A549 (cell line): ENCODE data around the gene GPD2. TPM values are rescaled to one million over a fixed set of nuclear protein-coding genes. Genes with fewer than 3 reads are reported as not detected.
A peak's percentile ranks its signal among the peaks of the same experiment; 100 is the strongest.
"Not testable (repeated sequence)": the region's sequence is repeated elsewhere in the genome, so short reads cannot be mapped to it uniquely, and the experiment has no call there.

Experiments
- ATAC-seq, 2 experiments: fragments of 200-7000 bp in 1 of 2; fragments of >200 bp in 1 of 2; cut with Nextera tagmentation in 1 of 2; cut with Tn5 transposase in 1 of 2; 3 replicates each; pipeline versions ENCODE4 v1.8.0 to v1.9.1; 2018 to 2020; ENCODE audit warnings: mild to moderate bottlenecking in 1 of 2, moderate library complexity in 1 of 2
- CTCF ChIA-PET: fragments of 300-600 bp; sonication (Branson Sonifier 250); formaldehyde crosslinking; extraction: SDS; loops from one replicate; lab custom pipeline; 2021; ENCODE audit warnings: antibody characterized with exemption, inconsistent platforms; lab: Yijun Ruan, JAX
- POLR2A ChIA-PET: fragments of 350-600 bp; formaldehyde crosslinking; extraction: SDS; loops from one replicate; lab custom pipeline; 2021; ENCODE audit warnings: antibody characterized with exemption, inconsistent platforms; lab: Yijun Ruan, JAX
- DNase-seq, 2 experiments: peaks; one replicate each; pipeline versions ENCODE4 v3.0.0 to v3.0.0-alpha.2; 2011 to 2016; ENCODE audit warnings: low read depth in 1 of 2, low spot score in 1 of 2
- FAIRE-seq: peaks from 2 replicates; lab custom pipeline; 2011; peaks lifted over from hg19 to GRCh38; lab: Jason Lieb, UNC
- H3K27ac ChIP-seq, 2 experiments: fragments of >200 bp; sonication (Bioruptor Twin); formaldehyde crosslinking; 3 replicates each; pipeline ENCODE4 v1.5.1; 2016 to 2017
- H3K4me1 ChIP-seq: fragments of >200 bp; sonication (Bioruptor Twin); formaldehyde crosslinking; 3 replicates; pipeline ENCODE4 v1.6.1; 2016
- H3K4me2 ChIP-seq: fragments of >200 bp; sonication (Bioruptor Twin); formaldehyde crosslinking; 3 replicates; pipeline ENCODE4 v1.6.1; 2016
- H3K4me3 ChIP-seq: fragments of >200 bp; sonication (Bioruptor Twin); formaldehyde crosslinking; 3 replicates; pipeline ENCODE4 v1.5.1; 2016
- H3K9me3 ChIP-seq: fragments of >200 bp; sonication (Bioruptor Twin); formaldehyde crosslinking; 3 replicates; pipeline ENCODE4 v1.6.1; 2016
- CBX8 ChIP-seq: fragments of 200-600 bp; sonication (generic); IDR thresholded peaks from 2 replicates; pipeline ENCODE4 v1.6.1; 2016
- EHMT2 ChIP-seq: fragments of 200-600 bp; sonication (generic); IDR thresholded peaks from 2 replicates; pipeline ENCODE4 v1.6.1; 2016; ENCODE audit warnings: antibody characterized with exemption, low read depth, mild to moderate bottlenecking, moderate library complexity
- ELK1 ChIP-seq: fragments of 150-350 bp; IDR thresholded peaks from 2 replicates; pipeline ENCODE4 v1.6.1; 2014; ENCODE audit warnings: low read depth, mild to moderate bottlenecking, low read length
- FOSB ChIP-seq: fragments of 250-450 bp; sonication (Bioruptor Pico); IDR thresholded peaks from 2 replicates; pipeline ENCODE4 v1.5.0; 2020; ENCODE audit warnings: mild to moderate bottlenecking, moderate library complexity
- FOXS1 ChIP-seq: fragments of 250-450 bp; sonication (Bioruptor Pico); IDR thresholded peaks from 2 replicates; pipeline ENCODE4 v1.5.0; 2020; ENCODE audit warnings: mild to moderate bottlenecking, moderate library complexity
- HES2 ChIP-seq: fragments of >200 bp; sonication (Bioruptor Twin); formaldehyde crosslinking; IDR thresholded peaks from 2 replicates; pipeline ENCODE4 v1.6.1; 2016
- HEYL ChIP-seq: fragments of 250-450 bp; sonication (Bioruptor Pico); IDR thresholded peaks from 2 replicates; pipeline ENCODE4 v1.8.0; 2021; ENCODE audit warnings: mild to moderate bottlenecking, moderate library complexity
- HOXA7 ChIP-seq: fragments of 250-450 bp; sonication (Bioruptor Pico); IDR thresholded peaks from 2 replicates; pipeline ENCODE4 v1.5.0; 2020; ENCODE audit warnings: mild to moderate bottlenecking, moderate library complexity
- JUN ChIP-seq, 2 experiments: fragments of >200 bp; sonication (Bioruptor Twin); formaldehyde crosslinking; IDR thresholded peaks; 2 replicates in 1 of 2; 3 replicates in 1 of 2; pipeline ENCODE4 v1.6.1; 2016 to 2017
- KDM1A ChIP-seq: fragments of 200-600 bp; sonication (generic); IDR thresholded peaks from 2 replicates; pipeline ENCODE4 v1.6.1; 2016; ENCODE audit warnings: low read depth, mild to moderate bottlenecking
- MAFK ChIP-seq: fragments of 450-650 bp; IDR thresholded peaks from 2 replicates; pipeline ENCODE4 v1.6.1; 2014; ENCODE audit not compliant: partially characterized antibody
- MAX ChIP-seq: IDR thresholded peaks from 2 replicates; pipeline ENCODE4 v1.6.1; 2012
- MAZ ChIP-seq: fragments of 150-350 bp; IDR thresholded peaks from 2 replicates; pipeline ENCODE4 v1.6.1; 2014; ENCODE audit warnings: antibody characterized with exemption, low read depth, low read length, borderline replicate concordance
- NPAS2 ChIP-seq: fragments of 250-450 bp; sonication (Bioruptor Pico); IDR thresholded peaks from 2 replicates; pipeline ENCODE4 v1.8.0; 2022; ENCODE audit warnings: mild to moderate bottlenecking, moderate library complexity, borderline replicate concordance
- NR3C1 ChIP-seq: fragments of >200 bp; sonication (Bioruptor Twin); formaldehyde crosslinking; IDR thresholded peaks from 3 replicates; pipeline ENCODE4 v1.6.1; 2017
- PHF8 ChIP-seq: fragments of 200-600 bp; sonication (generic); IDR thresholded peaks from 2 replicates; pipeline ENCODE4 v1.6.1; 2016; ENCODE audit warnings: low read depth, mild to moderate bottlenecking, antibody characterized with exemption, moderate library complexity, borderline replicate concordance
- SMC3 ChIP-seq: fragments of >200 bp; sonication (Bioruptor Twin); formaldehyde crosslinking; IDR thresholded peaks from 3 replicates; pipeline ENCODE4 v1.6.1; 2018; ENCODE audit warnings: inconsistent platforms
- TP53 ChIP-seq: fragments of 250-450 bp; sonication (Bioruptor Pico); IDR thresholded peaks from 2 replicates; pipeline ENCODE4 v1.5.0; 2021; ENCODE audit warnings: mild to moderate bottlenecking, moderate library complexity
- USF2 ChIP-seq: fragments of 450-650 bp; IDR thresholded peaks from 2 replicates; pipeline ENCODE4 v1.6.1; 2014; ENCODE audit warnings: antibody characterized with exemption
- WGBS: methylation state at CpG from one replicate; pipeline ENCODE4 v1.1.6; 2017; ENCODE audit errors: missing lambda C conversion rate; 5-methylcytosine and 5-hydroxymethylcytosine counted together
- polyA plus RNA-seq, 4 experiments: library from polyadenylated mRNA; depleted of rRNA in 3 of 4; stranded (reverse); fragments of >200 nt; fragmentation: RNase III in 1 of 4; extraction: RNeasy Plus Mini Kit Qiagen cat#74134 plus additional on column Dnase treatment in 1 of 4; gene quantifications; 2 replicates in 3 of 4; 3 replicates in 1 of 4; pipeline ENCODE4 v1.2.3, GENCODE V29; 2011 to 2017

The GPD2 gene
- polyA plus RNA-seq, 2 of the 4 experiments (the other 2 are of a cell fraction), result 26.6 to 39.6 TPM

GRCh38 chr2:156526950-156527636 lies 90.9 kb downstream of the GPD2 start (continued):
- no peak for TF ChIP-seq USF2
- no peak for TF ChIP-seq FOSB (CRISPR knock-in tag)
- TF ChIP-seq MAX, result no peak
- TF ChIP-seq HES2, result no peak
- no peak for TF ChIP-seq SMC3

GRCh38 chr2:156528583-156528982 lies 92.4 kb downstream of the GPD2 start:
- 93% methylated on average over 5 of the region's 5 CpGs for WGBS
- POLR2A ChIA-PET, FAIRE-seq, DNase-seq, H3K4me2 ChIP-seq, H3K27ac ChIP-seq, H3K4me3 ChIP-seq, H3K9me3 ChIP-seq, H3K4me1 ChIP-seq, ATAC-seq, CTCF ChIA-PET: not testable (repeated sequence)

GRCh38 chr2:156532989-156533388 lies 96.8 kb downstream of the GPD2 start:
- POLR2A ChIA-PET, result no interaction called here
- no peaks in the 10 kb centered on the region for H3K4me1 ChIP-seq
- no peak for ATAC-seq
- no peak for FAIRE-seq
- no peak overlapping the region for H3K4me3 ChIP-seq
- H3K27ac ChIP-seq, result no peak overlapping the region
- DNase-seq, result no peak
- 91% methylated on average over 2 of the region's 2 CpGs for WGBS
- CTCF ChIA-PET, result interaction anchor here (1.0 kb wide), 1 partner anchor 198 kb away, joined by 3 read pairs; no protein-coding TSS in a partner anchor
- H3K4me2 ChIP-seq, result no peak overlapping the region
- H3K9me3 ChIP-seq, result no peaks in the 10 kb centered on the region
- no peak for TF ChIP-seq NR3C1
- TF ChIP-seq EHMT2, result no peak
- TF ChIP-seq JUN (IDR thresholded peaks at IDR 0.05), result no peak
- TF ChIP-seq NPAS2 (CRISPR knock-in tag), result no peak
- no peak for TF ChIP-seq TP53
- no peak for TF ChIP-seq ELK1
- no peak for TF ChIP-seq FOXS1 (CRISPR knock-in tag)
- no peak for TF ChIP-seq KDM1A

- DNase-seq, result no peak
- ChIA-PET CTCF (no interaction called here), POLR2A (no interaction called here)
- TF ChIP-seq HOXA7 (CRISPR knock-in tag) (no peak), CBX8 (no peak), JUN (IDR thresholded peaks at IDR 0.05) (no peak), MAFK (peak; percentile 40), HEYL (CRISPR knock-in tag) (no peak), MAZ (no peak), PHF8 (no peak)
- no peak overlapping the region for H3K4me2 ChIP-seq
- H3K9me3 ChIP-seq, result no peaks in the 10 kb centered on the region
- FAIRE-seq, result no peak
- H3K4me1 ChIP-seq, result no peaks in the 10 kb centered on the region
- no peak for ATAC-seq
- no peak overlapping the region for H3K4me3 ChIP-seq
- H3K27ac ChIP-seq, result no peak overlapping the region
- 85% methylated on average over 2 of the region's 2 CpGs for WGBS
Measured at GRCh38 chr2:156536534-156536933, 100.4 kb downstream of the GPD2 start.
